Astrocyte of the spinal cord (primary cell): ENCODE data around the gene SNCA.

ENCODE experiments used
- DNase-seq: peaks from one replicate; pipeline ENCODE4 v3.0.0; 2011; ENCODE audit warnings: low read depth, low spot score
- H3K4me3 ChIP-seq: 2 replicates; pipeline ENCODE4 v1.5.1; 2011; ENCODE audit warnings: low read depth, mild to moderate bottlenecking, low read length, moderate library complexity
- in situ Hi-C: cut with HindIII; loops from 2 replicates; pipeline ENCODE4 v1.10.0; 2017; ENCODE audit warnings: low sequenced_read_pairs
- TF ChIP-seq, protein P1 (sequence below): IDR thresholded peaks from 2 replicates; pipeline ENCODE4 v1.5.1; 2012; ENCODE audit warnings: low read depth, mild to moderate bottlenecking, low read length, inconsistent platforms

The SNCA gene

DNA sequence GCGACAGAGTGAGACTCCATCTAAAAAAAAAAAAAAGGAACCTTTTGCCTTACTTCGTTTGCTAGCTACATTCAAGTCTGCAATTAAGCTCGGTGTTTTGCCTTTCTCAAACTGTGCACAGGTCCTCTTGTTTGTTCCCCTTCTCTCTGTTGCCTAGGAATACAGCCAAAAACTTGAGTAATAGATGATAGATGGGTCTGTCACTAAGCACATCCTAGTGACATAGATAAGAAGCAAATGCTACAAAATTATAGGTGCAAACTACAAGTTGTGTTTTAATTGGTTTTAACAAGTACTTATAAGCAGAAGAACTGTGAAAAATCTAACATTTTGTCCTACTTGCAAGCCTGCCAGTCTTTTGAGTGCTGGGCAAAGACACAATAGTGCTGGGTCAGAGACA, 95.2 kb downstream of the SNCA start:
- TF ChIP-seq, protein P1, sequence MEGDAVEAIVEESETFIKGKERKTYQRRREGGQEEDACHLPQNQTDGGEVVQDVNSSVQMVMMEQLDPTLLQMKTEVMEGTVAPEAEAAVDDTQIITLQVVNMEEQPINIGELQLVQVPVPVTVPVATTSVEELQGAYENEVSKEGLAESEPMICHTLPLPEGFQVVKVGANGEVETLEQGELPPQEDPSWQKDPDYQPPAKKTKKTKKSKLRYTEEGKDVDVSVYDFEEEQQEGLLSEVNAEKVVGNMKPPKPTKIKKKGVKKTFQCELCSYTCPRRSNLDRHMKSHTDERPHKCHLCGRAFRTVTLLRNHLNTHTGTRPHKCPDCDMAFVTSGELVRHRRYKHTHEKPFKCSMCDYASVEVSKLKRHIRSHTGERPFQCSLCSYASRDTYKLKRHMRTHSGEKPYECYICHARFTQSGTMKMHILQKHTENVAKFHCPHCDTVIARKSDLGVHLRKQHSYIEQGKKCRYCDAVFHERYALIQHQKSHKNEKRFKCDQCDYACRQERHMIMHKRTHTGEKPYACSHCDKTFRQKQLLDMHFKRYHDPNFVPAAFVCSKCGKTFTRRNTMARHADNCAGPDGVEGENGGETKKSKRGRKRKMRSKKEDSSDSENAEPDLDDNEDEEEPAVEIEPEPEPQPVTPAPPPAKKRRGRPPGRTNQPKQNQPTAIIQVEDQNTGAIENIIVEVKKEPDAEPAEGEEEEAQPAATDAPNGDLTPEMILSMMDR, result no peak
- no peak for DNase-seq
- in situ Hi-C loops, result no loop called here
- no peak overlapping the region for H3K4me3 ChIP-seq

DNA sequence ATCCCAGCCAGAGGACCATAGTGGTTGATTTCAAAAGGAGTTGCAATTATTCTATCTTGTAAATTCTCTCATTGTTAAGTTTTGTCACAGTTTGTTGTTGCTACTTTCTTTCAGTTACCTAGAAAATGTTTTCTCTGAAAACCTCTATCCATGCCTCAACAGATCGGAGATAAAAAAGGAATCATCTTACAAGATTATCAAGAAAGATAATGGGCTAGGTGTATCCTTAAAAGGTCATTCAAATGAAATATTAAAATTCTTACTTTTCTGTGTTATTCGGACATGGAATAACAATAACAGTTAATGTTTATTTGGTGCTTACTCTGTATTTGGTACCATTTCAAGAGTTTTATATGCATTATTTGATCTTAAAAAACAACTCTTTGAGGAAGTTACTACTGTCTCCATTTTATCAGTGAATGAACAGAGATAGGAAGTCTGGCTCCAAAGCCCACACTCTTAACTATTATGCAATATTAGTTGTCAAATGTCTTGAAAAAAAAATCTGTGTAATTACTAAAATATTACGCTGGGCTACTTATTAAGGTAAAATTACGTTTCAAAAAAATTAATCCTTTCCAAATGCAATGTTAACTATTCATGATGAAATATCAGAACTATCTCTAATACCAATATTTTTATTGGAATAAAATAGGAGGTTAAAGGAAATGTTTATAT, 97.5 kb downstream of the SNCA start:
- in situ Hi-C loops, result no loop called here
- H3K4me3 ChIP-seq, result no peak overlapping the region
- DNase-seq, result no peak
- TF ChIP-seq, protein P1, result no peak

DNA sequence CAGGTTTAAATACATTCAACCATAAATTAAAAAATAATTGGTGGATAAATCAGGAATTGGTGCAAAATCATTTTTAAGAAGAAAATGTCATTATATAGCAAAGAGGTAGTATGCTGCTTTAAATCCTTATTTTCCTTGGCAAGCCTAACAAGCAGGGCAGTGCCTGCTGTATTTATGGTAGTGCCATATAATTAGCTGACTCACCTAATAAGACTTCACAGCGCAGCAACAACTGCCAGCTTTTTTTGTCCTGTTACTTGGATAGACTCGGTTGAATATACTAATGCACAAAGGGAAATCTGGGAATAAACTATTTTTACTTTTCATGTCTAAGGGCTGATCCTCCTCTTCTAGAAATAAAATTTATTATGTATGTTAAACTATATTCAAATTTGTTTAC, 99.1 kb downstream of the SNCA start:
- DNase-seq, result peak; percentile 71
- no peak overlapping the region for H3K4me3 ChIP-seq
- TF ChIP-seq, protein P1, result no peak
- in situ Hi-C loops, result no loop called here

DNA sequence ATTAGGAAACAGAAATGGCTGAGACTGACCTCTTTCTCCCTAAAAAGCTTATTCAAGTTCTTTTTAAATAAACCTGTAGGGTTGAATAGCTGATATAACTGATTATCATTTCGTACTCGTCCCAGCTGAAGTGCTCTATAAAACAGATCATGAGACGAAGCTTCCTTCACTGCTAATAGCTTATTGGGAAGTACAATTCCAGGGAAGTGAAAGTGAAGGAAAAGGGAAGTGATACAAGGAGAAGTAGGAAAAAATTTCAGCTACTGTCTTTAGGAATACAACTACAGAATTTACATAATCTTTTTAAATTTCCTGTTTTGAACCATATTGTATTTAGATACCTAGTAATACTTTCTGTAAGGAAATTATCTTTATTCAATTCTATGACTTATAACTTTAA, 103.0 kb downstream of the SNCA start:
- in situ Hi-C loops, result no loop called here
- TF ChIP-seq, protein P1, result no peak

DNA sequence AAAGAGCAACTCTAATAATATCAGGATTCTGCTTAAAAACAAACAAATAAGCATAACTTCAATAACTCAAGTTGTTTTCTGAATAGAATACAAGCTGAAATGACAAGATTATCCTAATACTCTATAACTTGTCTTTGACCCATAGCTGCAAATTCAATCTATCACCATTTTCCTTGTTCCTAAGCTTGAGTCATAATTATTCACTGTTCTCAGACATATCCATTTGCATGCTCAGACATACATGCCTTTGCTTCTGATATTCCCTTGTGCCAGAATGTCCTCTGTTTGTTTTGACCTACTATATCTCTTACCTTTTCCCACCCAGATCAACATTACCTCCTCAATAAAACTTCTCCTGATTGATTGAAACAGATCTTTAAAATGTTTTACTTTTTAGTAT, 109.7 kb downstream of the SNCA start:
- H3K4me3 ChIP-seq, result no peak overlapping the region
- in situ Hi-C loops, result no loop called here
- DNase-seq, result no peak
- TF ChIP-seq, protein P1, result no peak

More for the DNA sequence above, 103.0 kb downstream of the SNCA start:
- no peak for DNase-seq
- H3K4me3 ChIP-seq, result no peak overlapping the region

DNA sequence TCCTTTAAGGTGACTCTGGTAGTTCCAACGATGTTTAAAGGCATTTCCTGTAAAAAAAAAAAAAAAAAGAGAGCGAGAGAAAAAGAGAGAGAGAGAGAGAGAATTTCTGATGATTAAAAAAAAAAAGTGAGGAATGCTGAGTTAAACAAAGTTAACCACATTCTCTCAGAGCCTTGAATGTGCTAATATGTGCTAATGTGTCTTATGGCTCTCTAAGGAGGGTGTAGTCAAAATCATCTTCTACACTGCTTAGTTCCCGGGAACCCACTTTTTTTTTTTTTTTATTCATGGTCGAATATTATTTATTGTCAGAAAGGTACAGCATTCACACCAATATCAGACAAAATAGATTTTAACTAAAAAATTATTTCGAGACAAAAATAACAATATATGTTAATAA, 111.7 kb downstream of the SNCA start:
- H3K4me3 ChIP-seq, result no peak overlapping the region
- in situ Hi-C loops, result no loop called here
- no peak for DNase-seq
- TF ChIP-seq, protein P1, result no peak
